H1 (cell line): ENCODE results near the gene OR14I1. TPM values are rescaled to one million over a fixed set of nuclear protein-coding genes. Genes with fewer than 3 reads are reported as not detected.

Source experiments
- CTCF ChIA-PET: fragments of 300-600 bp; sonication (Branson Sonifier 250); formaldehyde crosslinking; loops from one replicate; lab custom pipeline; 2021; ENCODE audit not compliant: partially characterized antibody; lab: Charles Lee
- POLR2A ChIA-PET: fragments of 300-600 bp; sonication (Branson Sonifier 250); formaldehyde crosslinking; loops from one replicate; lab custom pipeline; 2021; ENCODE audit warnings: inconsistent platforms; ENCODE audit not compliant: partially characterized antibody; lab: Charles Lee
- DNase-seq, 2 experiments: peaks; one replicate each; pipeline versions ENCODE4 v3.0.0 to v3.0.0-alpha.2; 2010 to 2022; ENCODE audit warnings: low spot score in 2 of 2, low read depth in 1 of 2, mixed read lengths in 1 of 2
- FAIRE-seq: peaks from 2 replicates; lab custom pipeline; 2011; peaks lifted over from hg19 to GRCh38; lab: Jason Lieb, UNC
- H2AFZ ChIP-seq: 2 replicates; pipeline ENCODE4 v1.8.1; 2012; ENCODE audit warnings: low read length, inconsistent platforms
- H2AK5ac ChIP-seq: 2 replicates; pipeline ENCODE4 v1.6.1; 2013; ENCODE audit warnings: low read depth, low read length
- H2BK120ac ChIP-seq: replicated peaks from 2 replicates; pipeline ENCODE3; 2013; ENCODE audit warnings: low read depth, low read length, inconsistent platforms
- H2BK12ac ChIP-seq: 2 replicates; pipeline ENCODE4 v1.6.1; 2013; ENCODE audit warnings: low read depth, low read length
- H2BK15ac ChIP-seq: 2 replicates; pipeline ENCODE4 v1.6.1; 2013; ENCODE audit warnings: low read length
- H2BK20ac ChIP-seq: 2 replicates; pipeline ENCODE4 v1.6.1; 2013; ENCODE audit warnings: low read length
- H2BK5ac ChIP-seq: 2 replicates; pipeline ENCODE4 v1.6.1; 2013; ENCODE audit warnings: low read depth, low read length
- H3K14ac ChIP-seq: 2 replicates; pipeline ENCODE4 v1.6.1; 2013; ENCODE audit warnings: inconsistent platforms; ENCODE audit not compliant: insufficient read length
- H3K18ac ChIP-seq: 2 replicates; pipeline ENCODE4 v1.6.1; 2013; ENCODE audit warnings: low read length; ENCODE audit errors: extremely low read depth
- H3K23ac ChIP-seq: 2 replicates; pipeline ENCODE4 v1.6.1; 2013; ENCODE audit warnings: inconsistent platforms; ENCODE audit not compliant: insufficient read length
- H3K23me2 ChIP-seq: 2 replicates; pipeline ENCODE4 v1.6.1; 2013; ENCODE audit warnings: low read depth, low read length
- H3K27ac ChIP-seq: 2 replicates; pipeline ENCODE4 v1.6.1; 2011; ENCODE audit warnings: low read depth, low read length, inconsistent platforms
- H3K27me3 ChIP-seq, 4 experiments: replicated peaks in 1 of 4; 1 replicate in 1 of 4; 2 replicates in 3 of 4; pipeline versions ENCODE4 v1.6.1 to v1.8.1; 2011 to 2013; ENCODE audit warnings: low read length in 3 of 4, mild to moderate bottlenecking in 3 of 4, inconsistent platforms in 2 of 4, mixed read lengths in 2 of 4, moderate library complexity in 1 of 4; ENCODE audit not compliant: control insufficient read depth in 3 of 4, insufficient read depth in 3 of 4; ENCODE audit errors: extremely low read depth in 1 of 4
- H3K36me3 ChIP-seq, 4 experiments: 2 replicates each; pipeline versions ENCODE4 v1.6.1 to v1.8.1; 2011 to 2013; ENCODE audit warnings: mild to moderate bottlenecking in 4 of 4, low read length in 3 of 4, moderate library complexity in 2 of 4, control low read depth in 1 of 4, inconsistent platforms in 1 of 4; ENCODE audit not compliant: insufficient read depth in 4 of 4, control insufficient read depth in 2 of 4
- H3K4ac ChIP-seq: replicated peaks from 2 replicates; pipeline ENCODE3; 2013; ENCODE audit warnings: low read length, low read depth, mixed read lengths, inconsistent platforms; ENCODE audit not compliant: insufficient read length
- H3K4me1 ChIP-seq, 4 experiments: replicated peaks in 1 of 4; 1 replicate in 1 of 4; 2 replicates in 3 of 4; pipeline versions ENCODE4 v1.6.1 to v1.8.1; 2011 to 2013; ENCODE audit warnings: low read length in 3 of 4, inconsistent platforms in 2 of 4, mixed read lengths in 1 of 4; ENCODE audit not compliant: insufficient read depth in 4 of 4, control insufficient read depth in 3 of 4
- H3K4me2 ChIP-seq, 2 experiments: 2 replicates each; pipeline versions ENCODE4 v1.6.1 to v1.8.1; 2011 to 2013; ENCODE audit warnings: low read depth in 2 of 2, low read length in 2 of 2, control low read depth in 1 of 2, inconsistent platforms in 1 of 2, mild to moderate bottlenecking in 1 of 2; ENCODE audit not compliant: insufficient read depth in 1 of 2
- H3K4me3 ChIP-seq, 4 experiments: fragments of 200-600, 300-600 bp in 1 of 4; sonication (generic), shearing (Covaris generic), sonication (Bioruptor Twin) in 1 of 4; 2 replicates each; pipeline versions ENCODE4 v1.5.1 to v1.8.1; 2011 to 2016; ENCODE audit warnings: low read length in 4 of 4, low read depth in 3 of 4, control low read depth in 2 of 4, inconsistent platforms in 2 of 4, mild to moderate bottlenecking in 2 of 4, mixed read lengths in 1 of 4, moderate library complexity in 1 of 4; ENCODE audit not compliant: insufficient read depth in 2 of 4; ENCODE audit errors: extremely low read depth in 1 of 4
- H3K56ac ChIP-seq: replicated peaks from 2 replicates; pipeline ENCODE3; 2013; ENCODE audit warnings: low read depth, mild to moderate bottlenecking, mixed read lengths, low read length, inconsistent platforms; ENCODE audit not compliant: insufficient read length
- H3K79me1 ChIP-seq: 2 replicates; pipeline ENCODE4 v1.6.1; 2013; ENCODE audit warnings: low read depth, low read length, control low read depth
- H3K79me2 ChIP-seq, 2 experiments: 2 replicates each; pipeline versions ENCODE4 v1.6.1 to v1.8.1; 2012 to 2013; ENCODE audit warnings: low read length in 2 of 2, mild to moderate bottlenecking in 2 of 2, inconsistent platforms in 1 of 2; ENCODE audit not compliant: insufficient read depth in 2 of 2, control insufficient read depth in 1 of 2
- H3K9ac ChIP-seq, 4 experiments: replicated peaks in 1 of 4; 1 replicate in 1 of 4; 2 replicates in 3 of 4; pipeline versions ENCODE4 v1.6.1 to v1.8.1; 2011 to 2013; ENCODE audit warnings: low read depth in 3 of 4, low read length in 3 of 4, control low read depth in 2 of 4, mild to moderate bottlenecking in 2 of 4, moderate library complexity in 2 of 4, inconsistent platforms in 1 of 4; ENCODE audit errors: extremely low read depth in 1 of 4
- H3K9me3 ChIP-seq, 2 experiments: 2 replicates each; pipeline versions ENCODE4 v1.6.1 to v1.8.1; 2012 to 2013; ENCODE audit warnings: mild to moderate bottlenecking in 2 of 2, moderate library complexity in 2 of 2, control low read depth in 1 of 2, inconsistent platforms in 1 of 2, low read depth in 1 of 2, low read length in 1 of 2, mixed read lengths in 1 of 2; ENCODE audit not compliant: insufficient read depth in 2 of 2
- H4K20me1 ChIP-seq, 2 experiments: replicated peaks in 1 of 2; 2 replicates each; pipeline versions ENCODE3 to v1.8.1; 2011 to 2013; ENCODE audit warnings: inconsistent platforms in 2 of 2, low read length in 2 of 2, mild to moderate bottlenecking in 1 of 2; ENCODE audit not compliant: insufficient read depth in 2 of 2, control insufficient read depth in 1 of 2
- H4K5ac ChIP-seq: 2 replicates; pipeline ENCODE4 v1.6.1; 2013; ENCODE audit warnings: low read length, low read depth, mixed read lengths, inconsistent platforms; ENCODE audit not compliant: insufficient read length
- H4K8ac ChIP-seq: 2 replicates; pipeline ENCODE4 v1.8.0; 2013; ENCODE audit warnings: mild to moderate bottlenecking, moderate library complexity, low read length, inconsistent platforms; ENCODE audit not compliant: insufficient read depth; ENCODE audit errors: extremely low read depth
- H4K91ac ChIP-seq: replicated peaks from 2 replicates; pipeline ENCODE3; 2013; ENCODE audit warnings: low read length, mixed read lengths, inconsistent platforms; ENCODE audit not compliant: insufficient read length
- CEBPB ChIP-seq: IDR thresholded peaks from 2 replicates; pipeline ENCODE4 v1.6.1; 2012; ENCODE audit warnings: low read depth, low read length
- CHD1 ChIP-seq: IDR thresholded peaks from 2 replicates; pipeline ENCODE4 v1.6.1; 2012; ENCODE audit warnings: low read depth, low read length, improper control_type of control experiment
- CTBP2 ChIP-seq: IDR thresholded peaks from 2 replicates; pipeline ENCODE4 v1.7.0; 2011; ENCODE audit warnings: borderline replicate concordance, mild to moderate bottlenecking, moderate library complexity, mixed read lengths, low read length; ENCODE audit not compliant: insufficient read depth, insufficient read length
- EZH2 ChIP-seq: fragments of 200-600 bp; sonication (generic); IDR thresholded peaks from 2 replicates; pipeline ENCODE4 v1.7.1; 2012; ENCODE audit warnings: low read depth, mild to moderate bottlenecking, moderate library complexity, low read length, inconsistent platforms; ENCODE audit not compliant: severe bottlenecking
- JUND ChIP-seq: IDR thresholded peaks from 2 replicates; pipeline ENCODE4 v1.6.1; 2011; ENCODE audit warnings: mild to moderate bottlenecking, improper control_type of control experiment, low read length
- PHF8 ChIP-seq: fragments of 200-600 bp; sonication (generic); conservative IDR thresholded peaks from 2 replicates; pipeline ENCODE4 v1.7.1; 2012; ENCODE audit warnings: low read depth, mild to moderate bottlenecking, inconsistent platforms, low read length, moderate library complexity
- POLR2A ChIP-seq, 2 experiments: IDR thresholded peaks; 1 replicate in 1 of 2; 2 replicates in 1 of 2; pipeline ENCODE4 v1.6.1; 2011; ENCODE audit warnings: low read depth in 2 of 2, low read length in 2 of 2, mild to moderate bottlenecking in 2 of 2; ENCODE audit errors: control extremely low read depth in 1 of 2
- RAD21 ChIP-seq, 2 experiments: IDR thresholded peaks in 1 of 2; conservative IDR thresholded peaks in 1 of 2; 2 replicates each; pipeline ENCODE4 v1.6.1; 2011; ENCODE audit warnings: low read depth in 2 of 2, low read length in 2 of 2, improper control_type of control experiment in 1 of 2, inconsistent platforms in 1 of 2, mild to moderate bottlenecking in 1 of 2, moderate library complexity in 1 of 2
- SIRT6 ChIP-seq: IDR thresholded peaks from one replicate; pipeline ENCODE4 v1.7.1; 2012; ENCODE audit warnings: low read length, inconsistent platforms
- TAF1 ChIP-seq: IDR thresholded peaks from 2 replicates; pipeline ENCODE4 v1.6.1; 2011; ENCODE audit warnings: mild to moderate bottlenecking, low read depth, low read length
- WGBS, 2 experiments: shearing (Covaris generic) in 1 of 2; methylation state at CpG; one replicate each; pipeline versions ENCODE4 v1.1.6 to v1.1.7; 2013 to 2015; ENCODE audit warnings: low lambda C conversion rate in 2 of 2, mixed read lengths in 2 of 2, inconsistent platforms in 1 of 2, low coverage in 1 of 2, missing lambda C conversion rate in 1 of 2; ENCODE audit not compliant: insufficient replicate concordance in 2 of 2, insufficient coverage in 1 of 2, insufficient read length in 1 of 2; ENCODE audit errors: extremely low coverage in 1 of 2, missing lambda C conversion rate in 1 of 2; 5-methylcytosine and 5-hydroxymethylcytosine counted together
- polyA plus RNA-seq, 7 experiments: library from polyadenylated mRNA; depleted of rRNA in 3 of 7; stranded (reverse) in 5 of 7; unstranded in 2 of 7; fragments of >200 nt in 5 of 7; fragments of 200-250 nt in 2 of 7; gene quantifications; 1 replicate in 5 of 7; 2 replicates in 1 of 7; 4 replicates in 1 of 7; pipeline versions ENCODE4 v1.2.1 to v1.2.3, GENCODE V29; 2011 to 2013; ENCODE audit warnings: missing spikeins in 2 of 7, mixed read lengths in 2 of 7
- total RNA-seq: library from RNA; stranded (reverse); fragmentation: NEBNext Ultra II Directional; extraction: Animal tissue kit (Norgen Biotek cat#: 25700); gene quantifications from 2 replicates; pipeline ENCODE4 v1.2.1, GENCODE V29; 2021

OR14I1 gene
- total and polyA plus RNA-seq, 2 of the 8 experiments (the other 6 are each of a cell fraction or from before 2014, with no cell fraction given), result not detected

DNA sequence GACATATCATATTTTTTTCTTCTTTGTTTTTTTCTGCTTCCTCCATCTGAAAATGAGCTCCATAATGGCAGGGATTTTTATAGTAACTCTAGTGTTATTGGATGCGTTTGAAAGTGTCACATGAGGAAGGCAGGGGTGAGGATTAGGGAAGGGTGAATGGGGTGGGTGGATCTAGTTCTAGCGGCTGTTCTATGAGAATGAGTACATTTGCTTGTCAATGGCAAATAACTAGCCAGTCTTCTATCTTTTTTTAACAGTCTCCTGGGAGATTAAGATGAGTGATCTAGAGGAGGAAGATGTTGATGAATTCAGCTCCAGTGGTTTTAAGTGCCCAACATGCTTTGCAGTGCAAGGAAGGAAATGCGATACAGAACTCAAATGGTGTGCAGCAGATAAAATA is 5.8 kb downstream of the OR14I1 start:
- DNase-seq (no peak), FAIRE-seq (no peak)
- Histone ChIP-seq H3K9me3 (peaks cover 61 to 70% of the 10 kb centered on the region in 2 experiments), H2BK5ac (no peak overlapping the region), H2BK12ac (no peak overlapping the region), H2AK5ac (no peak overlapping the region), H3K4me1 (no peaks in the 10 kb centered on the region), H4K91ac (no peak overlapping the region), H3K79me1 (no peaks in the 10 kb centered on the region), H3K4me2 (no peak overlapping the region), H3K4ac (no peak overlapping the region), H2BK15ac (no peak overlapping the region), H2BK120ac (no peak overlapping the region), H3K36me3 (no peaks in the 10 kb centered on the region; a peak in 1 of 8 replicates), H2BK20ac (no peak overlapping the region), H3K27ac (no peak overlapping the region), H4K20me1 (no peaks in the 10 kb centered on the region), H3K9ac (no peak overlapping the region), H4K5ac (no peak overlapping the region), H3K18ac (no peak overlapping the region), H3K14ac (no peak overlapping the region), H3K23ac (no peak overlapping the region), H3K4me3 (no peak overlapping the region), H3K23me2 (no peaks in the 10 kb centered on the region), H2AFZ (no peak overlapping the region), H3K27me3 (no peaks in the 10 kb centered on the region), H3K79me2 (no peaks in the 10 kb centered on the region), H4K8ac (no peak overlapping the region), H3K56ac (no peak overlapping the region)
- TF ChIP-seq JUND (no peak), TAF1 (no peak), PHF8 (no peak), POLR2A (IDR thresholded peaks at IDR 0.05; ENCODE audit: control extremely low read depth in 1 of 2, low read depth in 2 of 2, low read length in 2 of 2) (no peak), CHD1 (no peak), SIRT6 (no peak), CEBPB (no peak), RAD21 (IDR thresholded peaks at IDR 0.05 in 1 of 2, conservative IDR thresholded peaks at IDR 0.05 in 1 of 2; ENCODE audit: low read depth in 2 of 2, low read length in 2 of 2) (no peak), EZH2 (no peak), CTBP2 (no peak)
- ChIA-PET CTCF (no interaction called here), POLR2A (no interaction called here)
- 60% methylated on average over 3 of the region's 3 CpGs; no CpG with 5 or more reads in 1 of the 2 experiments for WGBS, 2 experiments
